WTC11 (cell line): ENCODE data around the gene LRRC40. TPM values are rescaled to one million over a fixed set of nuclear protein-coding genes. Genes with fewer than 3 reads are reported as not detected.

ENCODE experiments used
- ATAC-seq: fragments of 200-7000 bp; cut with Tn5 transposase; 2 replicates; pipeline ENCODE4 v1.10.0; 2021; ENCODE audit warnings: mild to moderate bottlenecking, moderate library complexity
- CTCF ChIA-PET: fragments of 300-600 bp; sonication (Branson Sonifier 250); formaldehyde crosslinking; loops from one replicate; lab custom pipeline; 2021; ENCODE audit warnings: antibody characterized with exemption; lab: Charles Lee
- POLR2A ChIA-PET: fragments of 350-600 bp; sonication (Branson Sonifier 250); formaldehyde crosslinking; loops from one replicate; lab custom pipeline; 2021; ENCODE audit warnings: antibody characterized with exemption; lab: Charles Lee
- DNase-seq: peaks from one replicate; pipeline ENCODE4 v3.0.0; 2021; ENCODE audit warnings: low spot score
- H3K27ac Mint-ChIP-seq: 2 replicates; pipeline ENCODE4 v1.8.0; 2021; ENCODE audit warnings: mixed read lengths
- H3K27me3 Mint-ChIP-seq: 2 replicates; pipeline ENCODE4 v1.8.0; 2021; ENCODE audit warnings: low read depth, mild to moderate bottlenecking, moderate library complexity, mixed read lengths
- H3K36me3 Mint-ChIP-seq: 2 replicates; pipeline ENCODE4 v1.8.0; 2021; ENCODE audit warnings: mixed read lengths
- H3K4me1 Mint-ChIP-seq: 2 replicates; pipeline ENCODE4 v1.8.0; 2022; ENCODE audit warnings: mixed read lengths
- H3K4me3 Mint-ChIP-seq: 2 replicates; pipeline ENCODE4 v1.8.0; 2021; ENCODE audit warnings: mild to moderate bottlenecking, moderate library complexity, mixed read lengths
- H3K9me3 Mint-ChIP-seq: 2 replicates; pipeline ENCODE4 v1.8.0; 2021; ENCODE audit warnings: mixed read lengths
- CREB1 ChIP-seq: sonication (generic); formaldehyde crosslinking; IDR thresholded peaks from 2 replicates; pipeline ENCODE4 v1.8.0; 2023; ENCODE audit warnings: mild to moderate bottlenecking, missing genetic modification reagents
- GABPB1 ChIP-seq: sonication (generic); formaldehyde crosslinking; IDR thresholded peaks from 2 replicates; pipeline ENCODE4 v1.8.1; 2023; ENCODE audit warnings: mild to moderate bottlenecking, missing genetic modification reagents
- KAT7 ChIP-seq: sonication (generic); formaldehyde crosslinking; IDR thresholded peaks from 2 replicates; pipeline ENCODE4 v1.8.1; 2023; ENCODE audit warnings: missing genetic modification reagents, mild to moderate bottlenecking, borderline replicate concordance
- NR2C2 ChIP-seq: sonication (generic); formaldehyde crosslinking; IDR thresholded peaks from 2 replicates; pipeline ENCODE4 v1.8.0; 2022; ENCODE audit warnings: mild to moderate bottlenecking, missing genetic modification reagents
- OVOL2 ChIP-seq: fragments of 250-450 bp; sonication (Bioruptor Pico); IDR thresholded peaks from 2 replicates; pipeline ENCODE4 v1.9.0; 2021; ENCODE audit warnings: mild to moderate bottlenecking, borderline replicate concordance
- SMAD4 ChIP-seq: sonication (generic); formaldehyde crosslinking; IDR thresholded peaks from 2 replicates; pipeline ENCODE4 v1.8.0; 2022; ENCODE audit warnings: mild to moderate bottlenecking, missing genetic modification reagents
- SP1 ChIP-seq: sonication (generic); formaldehyde crosslinking; conservative IDR thresholded peaks from 2 replicates; pipeline ENCODE4 v1.8.1; 2022; ENCODE audit warnings: missing genetic modification reagents
- TCF7 ChIP-seq: sonication (generic); formaldehyde crosslinking; IDR thresholded peaks from 2 replicates; pipeline ENCODE4 v1.8.0; 2022; ENCODE audit warnings: mild to moderate bottlenecking, low read depth, missing genetic modification reagents, moderate library complexity
- TP53 ChIP-seq: sonication (generic); formaldehyde crosslinking; IDR thresholded peaks from 2 replicates; pipeline ENCODE4 v1.8.1; 2023; ENCODE audit warnings: mild to moderate bottlenecking, missing genetic modification reagents
- ZNF219 ChIP-seq: sonication (generic); formaldehyde crosslinking; IDR thresholded peaks from 2 replicates; pipeline ENCODE4 v1.8.0; 2023; ENCODE audit warnings: missing genetic modification reagents, mild to moderate bottlenecking, borderline replicate concordance
- total RNA-seq: library from RNA; stranded (reverse); gene quantifications from 3 replicates; pipeline ENCODE4 v1.2.3, GENCODE V29; 2021
- TF ChIP-seq, protein P1 (sequence below): fragments of 250-450 bp; sonication (Bioruptor Pico); IDR thresholded peaks from 2 replicates; pipeline ENCODE4 v1.9.0; 2021; ENCODE audit warnings: mild to moderate bottlenecking
- TF ChIP-seq, protein P2 (sequence below): sonication (generic); formaldehyde crosslinking; IDR thresholded peaks from 2 replicates; pipeline ENCODE4 v1.8.1; 2023; ENCODE audit warnings: mild to moderate bottlenecking, missing genetic modification reagents
- TF ChIP-seq, protein P3 (sequence below): sonication (generic); formaldehyde crosslinking; IDR thresholded peaks from 2 replicates; pipeline ENCODE4 v1.8.1; 2023; ENCODE audit warnings: mild to moderate bottlenecking, missing genetic modification reagents, borderline replicate concordance
- TF ChIP-seq, protein P4 (sequence below): fragments of 250-450 bp; sonication (Bioruptor Pico); IDR thresholded peaks from 2 replicates; pipeline ENCODE4 v1.9.0; 2021; ENCODE audit warnings: mild to moderate bottlenecking
- TF ChIP-seq, protein P5 (sequence below): sonication (generic); formaldehyde crosslinking; conservative IDR thresholded peaks from 2 replicates; pipeline ENCODE4 v1.8.1; 2023; ENCODE audit warnings: mild to moderate bottlenecking, low read depth, missing genetic modification reagents, moderate library complexity
- TF ChIP-seq, protein P6 (sequence below): sonication (generic); formaldehyde crosslinking; IDR thresholded peaks from 2 replicates; pipeline ENCODE4 v1.8.0; 2022; ENCODE audit warnings: mild to moderate bottlenecking, missing genetic modification reagents

LRRC40 gene
- total RNA-seq, 1 experiment from 2014 or later: 26.7 TPM

DNA sequence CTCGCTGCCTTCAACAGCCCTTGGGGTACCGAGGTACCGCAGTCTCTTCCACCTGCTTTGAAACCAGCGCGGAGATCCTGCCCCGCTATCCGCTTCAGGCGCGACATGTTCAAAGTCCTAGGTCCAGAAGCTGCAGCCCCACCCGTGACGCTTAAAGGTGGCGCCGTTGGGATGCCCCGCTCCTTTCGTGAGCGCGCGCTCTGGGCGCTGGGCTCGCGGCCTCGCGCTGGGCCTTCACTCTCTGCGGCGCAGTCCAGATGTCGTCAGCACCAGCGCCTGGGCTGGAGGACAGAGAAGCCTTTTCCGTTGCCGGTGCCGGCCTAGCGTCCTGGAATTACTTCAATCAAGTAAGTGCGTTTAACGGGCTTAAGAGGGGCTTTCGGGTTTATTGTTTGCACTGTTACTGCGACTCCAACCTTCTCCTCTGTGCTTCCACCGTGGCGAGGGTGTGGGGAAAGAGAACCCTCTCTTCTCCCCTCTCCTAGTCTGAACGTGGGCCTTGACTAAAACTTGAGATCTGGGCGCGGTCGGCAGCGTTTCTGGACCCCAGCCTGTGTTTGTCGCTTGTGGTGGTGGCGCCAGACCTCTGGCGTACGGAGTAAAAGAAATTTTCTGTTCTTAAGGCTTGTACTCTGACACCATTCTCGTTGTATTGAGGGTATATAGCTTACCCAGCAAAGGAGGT, at the start of gene LRRC40 (continued):
- TF ChIP-seq, protein P1, sequence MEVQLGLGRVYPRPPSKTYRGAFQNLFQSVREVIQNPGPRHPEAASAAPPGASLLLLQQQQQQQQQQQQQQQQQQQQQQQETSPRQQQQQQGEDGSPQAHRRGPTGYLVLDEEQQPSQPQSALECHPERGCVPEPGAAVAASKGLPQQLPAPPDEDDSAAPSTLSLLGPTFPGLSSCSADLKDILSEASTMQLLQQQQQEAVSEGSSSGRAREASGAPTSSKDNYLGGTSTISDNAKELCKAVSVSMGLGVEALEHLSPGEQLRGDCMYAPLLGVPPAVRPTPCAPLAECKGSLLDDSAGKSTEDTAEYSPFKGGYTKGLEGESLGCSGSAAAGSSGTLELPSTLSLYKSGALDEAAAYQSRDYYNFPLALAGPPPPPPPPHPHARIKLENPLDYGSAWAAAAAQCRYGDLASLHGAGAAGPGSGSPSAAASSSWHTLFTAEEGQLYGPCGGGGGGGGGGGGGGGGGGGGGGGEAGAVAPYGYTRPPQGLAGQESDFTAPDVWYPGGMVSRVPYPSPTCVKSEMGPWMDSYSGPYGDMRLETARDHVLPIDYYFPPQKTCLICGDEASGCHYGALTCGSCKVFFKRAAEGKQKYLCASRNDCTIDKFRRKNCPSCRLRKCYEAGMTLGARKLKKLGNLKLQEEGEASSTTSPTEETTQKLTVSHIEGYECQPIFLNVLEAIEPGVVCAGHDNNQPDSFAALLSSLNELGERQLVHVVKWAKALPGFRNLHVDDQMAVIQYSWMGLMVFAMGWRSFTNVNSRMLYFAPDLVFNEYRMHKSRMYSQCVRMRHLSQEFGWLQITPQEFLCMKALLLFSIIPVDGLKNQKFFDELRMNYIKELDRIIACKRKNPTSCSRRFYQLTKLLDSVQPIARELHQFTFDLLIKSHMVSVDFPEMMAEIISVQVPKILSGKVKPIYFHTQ: no peak
- TF ChIP-seq, protein P2, sequence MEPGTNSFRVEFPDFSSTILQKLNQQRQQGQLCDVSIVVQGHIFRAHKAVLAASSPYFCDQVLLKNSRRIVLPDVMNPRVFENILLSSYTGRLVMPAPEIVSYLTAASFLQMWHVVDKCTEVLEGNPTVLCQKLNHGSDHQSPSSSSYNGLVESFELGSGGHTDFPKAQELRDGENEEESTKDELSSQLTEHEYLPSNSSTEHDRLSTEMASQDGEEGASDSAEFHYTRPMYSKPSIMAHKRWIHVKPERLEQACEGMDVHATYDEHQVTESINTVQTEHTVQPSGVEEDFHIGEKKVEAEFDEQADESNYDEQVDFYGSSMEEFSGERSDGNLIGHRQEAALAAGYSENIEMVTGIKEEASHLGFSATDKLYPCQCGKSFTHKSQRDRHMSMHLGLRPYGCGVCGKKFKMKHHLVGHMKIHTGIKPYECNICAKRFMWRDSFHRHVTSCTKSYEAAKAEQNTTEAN: 0 out of 2 replicates have a peak, but pooled peaks have one; percentile 87
- TF ChIP-seq TP53 (CRISPR knock-in tag) (0 out of 2 replicates have a peak, but pooled peaks have one; percentile 46), NR2C2 (no peak), ZNF219 (CRISPR knock-in tag) (no peak), OVOL2 (CRISPR knock-in tag) (no peak), CREB1 (CRISPR knock-in tag) (peak; percentile 94), SMAD4 (CRISPR knock-in tag) (no peak), SP1 (CRISPR knock-in tag) (peak; percentile 97), TCF7 (no peak), GABPB1 (peak; percentile 82)
- TF ChIP-seq, protein P3, sequence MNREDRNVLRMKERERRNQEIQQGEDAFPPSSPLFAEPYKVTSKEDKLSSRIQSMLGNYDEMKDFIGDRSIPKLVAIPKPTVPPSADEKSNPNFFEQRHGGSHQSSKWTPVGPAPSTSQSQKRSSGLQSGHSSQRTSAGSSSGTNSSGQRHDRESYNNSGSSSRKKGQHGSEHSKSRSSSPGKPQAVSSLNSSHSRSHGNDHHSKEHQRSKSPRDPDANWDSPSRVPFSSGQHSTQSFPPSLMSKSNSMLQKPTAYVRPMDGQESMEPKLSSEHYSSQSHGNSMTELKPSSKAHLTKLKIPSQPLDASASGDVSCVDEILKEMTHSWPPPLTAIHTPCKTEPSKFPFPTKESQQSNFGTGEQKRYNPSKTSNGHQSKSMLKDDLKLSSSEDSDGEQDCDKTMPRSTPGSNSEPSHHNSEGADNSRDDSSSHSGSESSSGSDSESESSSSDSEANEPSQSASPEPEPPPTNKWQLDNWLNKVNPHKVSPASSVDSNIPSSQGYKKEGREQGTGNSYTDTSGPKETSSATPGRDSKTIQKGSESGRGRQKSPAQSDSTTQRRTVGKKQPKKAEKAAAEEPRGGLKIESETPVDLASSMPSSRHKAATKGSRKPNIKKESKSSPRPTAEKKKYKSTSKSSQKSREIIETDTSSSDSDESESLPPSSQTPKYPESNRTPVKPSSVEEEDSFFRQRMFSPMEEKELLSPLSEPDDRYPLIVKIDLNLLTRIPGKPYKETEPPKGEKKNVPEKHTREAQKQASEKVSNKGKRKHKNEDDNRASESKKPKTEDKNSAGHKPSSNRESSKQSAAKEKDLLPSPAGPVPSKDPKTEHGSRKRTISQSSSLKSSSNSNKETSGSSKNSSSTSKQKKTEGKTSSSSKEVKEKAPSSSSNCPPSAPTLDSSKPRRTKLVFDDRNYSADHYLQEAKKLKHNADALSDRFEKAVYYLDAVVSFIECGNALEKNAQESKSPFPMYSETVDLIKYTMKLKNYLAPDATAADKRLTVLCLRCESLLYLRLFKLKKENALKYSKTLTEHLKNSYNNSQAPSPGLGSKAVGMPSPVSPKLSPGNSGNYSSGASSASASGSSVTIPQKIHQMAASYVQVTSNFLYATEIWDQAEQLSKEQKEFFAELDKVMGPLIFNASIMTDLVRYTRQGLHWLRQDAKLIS (CRISPR knock-in tag): peak; percentile 68; the same call in 1 of the 2 replicates
- TF ChIP-seq, protein P4, sequence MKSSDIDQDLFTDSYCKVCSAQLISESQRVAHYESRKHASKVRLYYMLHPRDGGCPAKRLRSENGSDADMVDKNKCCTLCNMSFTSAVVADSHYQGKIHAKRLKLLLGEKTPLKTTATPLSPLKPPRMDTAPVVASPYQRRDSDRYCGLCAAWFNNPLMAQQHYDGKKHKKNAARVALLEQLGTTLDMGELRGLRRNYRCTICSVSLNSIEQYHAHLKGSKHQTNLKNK: no peak
- TF ChIP-seq, protein P5, sequence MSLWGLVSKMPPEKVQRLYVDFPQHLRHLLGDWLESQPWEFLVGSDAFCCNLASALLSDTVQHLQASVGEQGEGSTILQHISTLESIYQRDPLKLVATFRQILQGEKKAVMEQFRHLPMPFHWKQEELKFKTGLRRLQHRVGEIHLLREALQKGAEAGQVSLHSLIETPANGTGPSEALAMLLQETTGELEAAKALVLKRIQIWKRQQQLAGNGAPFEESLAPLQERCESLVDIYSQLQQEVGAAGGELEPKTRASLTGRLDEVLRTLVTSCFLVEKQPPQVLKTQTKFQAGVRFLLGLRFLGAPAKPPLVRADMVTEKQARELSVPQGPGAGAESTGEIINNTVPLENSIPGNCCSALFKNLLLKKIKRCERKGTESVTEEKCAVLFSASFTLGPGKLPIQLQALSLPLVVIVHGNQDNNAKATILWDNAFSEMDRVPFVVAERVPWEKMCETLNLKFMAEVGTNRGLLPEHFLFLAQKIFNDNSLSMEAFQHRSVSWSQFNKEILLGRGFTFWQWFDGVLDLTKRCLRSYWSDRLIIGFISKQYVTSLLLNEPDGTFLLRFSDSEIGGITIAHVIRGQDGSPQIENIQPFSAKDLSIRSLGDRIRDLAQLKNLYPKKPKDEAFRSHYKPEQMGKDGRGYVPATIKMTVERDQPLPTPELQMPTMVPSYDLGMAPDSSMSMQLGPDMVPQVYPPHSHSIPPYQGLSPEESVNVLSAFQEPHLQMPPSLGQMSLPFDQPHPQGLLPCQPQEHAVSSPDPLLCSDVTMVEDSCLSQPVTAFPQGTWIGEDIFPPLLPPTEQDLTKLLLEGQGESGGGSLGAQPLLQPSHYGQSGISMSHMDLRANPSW: no peak
- TF ChIP-seq, all 79 proteins: peak for 24

DNA sequence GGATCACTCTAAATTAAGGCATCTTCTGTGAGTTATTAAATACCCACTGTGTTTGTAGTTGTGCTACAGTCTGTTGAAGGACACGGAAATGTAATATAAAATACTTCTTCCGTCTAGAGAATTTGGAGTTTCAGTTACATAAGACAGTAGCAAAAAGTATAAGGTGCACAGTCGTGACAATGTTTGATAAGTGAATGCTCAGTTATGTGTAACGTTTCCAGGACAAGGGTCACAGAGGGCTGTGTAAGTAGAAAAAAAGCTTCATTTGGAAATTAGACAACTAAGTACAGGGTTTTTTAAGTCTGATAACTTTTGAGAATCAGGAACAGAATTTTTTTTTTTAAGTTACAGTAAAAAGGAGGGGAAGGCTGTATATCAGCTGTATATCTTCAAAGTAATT, 43.4 kb upstream of the LRRC40 start:
- Mint-ChIP-seq H3K4me3 (no peak overlapping the region), H3K36me3 (peaks cover 77% of the 10 kb centered on the region), H3K27me3 (no peaks in the 10 kb centered on the region), H3K27ac (no peak overlapping the region), H3K4me1 (no peaks in the 10 kb centered on the region), H3K9me3 (no peaks in the 10 kb centered on the region)
- POLR2A ChIA-PET: no interaction called here
- ATAC-seq (no peak), DNase-seq (no peak)
- no peak for TF ChIP-seq TCF7
- TF ChIP-seq KAT7 (CRISPR knock-in tag): no peak
- TF ChIP-seq, protein P6, sequence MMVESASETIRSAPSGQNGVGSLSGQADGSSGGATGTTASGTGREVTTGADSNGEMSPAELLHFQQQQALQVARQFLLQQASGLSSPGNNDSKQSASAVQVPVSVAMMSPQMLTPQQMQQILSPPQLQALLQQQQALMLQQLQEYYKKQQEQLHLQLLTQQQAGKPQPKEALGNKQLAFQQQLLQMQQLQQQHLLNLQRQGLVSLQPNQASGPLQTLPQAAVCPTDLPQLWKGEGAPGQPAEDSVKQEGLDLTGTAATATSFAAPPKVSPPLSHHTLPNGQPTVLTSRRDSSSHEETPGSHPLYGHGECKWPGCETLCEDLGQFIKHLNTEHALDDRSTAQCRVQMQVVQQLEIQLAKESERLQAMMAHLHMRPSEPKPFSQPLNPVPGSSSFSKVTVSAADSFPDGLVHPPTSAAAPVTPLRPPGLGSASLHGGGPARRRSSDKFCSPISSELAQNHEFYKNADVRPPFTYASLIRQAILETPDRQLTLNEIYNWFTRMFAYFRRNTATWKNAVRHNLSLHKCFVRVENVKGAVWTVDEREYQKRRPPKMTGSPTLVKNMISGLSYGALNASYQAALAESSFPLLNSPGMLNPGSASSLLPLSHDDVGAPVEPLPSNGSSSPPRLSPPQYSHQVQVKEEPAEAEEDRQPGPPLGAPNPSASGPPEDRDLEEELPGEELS (CRISPR knock-in tag): no peak
- CTCF ChIA-PET: no interaction called here
